Fibroblast of villous mesenchyme (primary cell): ENCODE results near the gene CEP350. TPM values are rescaled to one million over a fixed set of nuclear protein-coding genes. Genes with fewer than 3 reads are reported as not detected.
"Not testable (repeated sequence)": the region's sequence is repeated elsewhere in the genome, so short reads cannot be mapped to it uniquely, and the experiment has no call there.

Experiments
- DNase-seq: peaks from one replicate; pipeline ENCODE4 v3.0.0-alpha.2; 2010; ENCODE audit warnings: low read depth
- H3K4me3 ChIP-seq: 2 replicates; pipeline ENCODE4 v1.5.1; 2011; ENCODE audit warnings: low read depth, mild to moderate bottlenecking, low read length
- total RNA-seq: library from RNA; depleted of rRNA; stranded (reverse); fragments of >200 nt; gene quantifications from 2 replicates; pipeline ENCODE4 v1.2.3, GENCODE V29; 2012
- TF ChIP-seq, protein P1 (sequence below): IDR thresholded peaks from 2 replicates; pipeline ENCODE4 v1.5.1; 2012; ENCODE audit warnings: low read depth, mild to moderate bottlenecking, low read length; ENCODE audit not compliant: insufficient read depth

The CEP350 gene
- total RNA-seq, 1 donor = 72.1 TPM

DNA sequence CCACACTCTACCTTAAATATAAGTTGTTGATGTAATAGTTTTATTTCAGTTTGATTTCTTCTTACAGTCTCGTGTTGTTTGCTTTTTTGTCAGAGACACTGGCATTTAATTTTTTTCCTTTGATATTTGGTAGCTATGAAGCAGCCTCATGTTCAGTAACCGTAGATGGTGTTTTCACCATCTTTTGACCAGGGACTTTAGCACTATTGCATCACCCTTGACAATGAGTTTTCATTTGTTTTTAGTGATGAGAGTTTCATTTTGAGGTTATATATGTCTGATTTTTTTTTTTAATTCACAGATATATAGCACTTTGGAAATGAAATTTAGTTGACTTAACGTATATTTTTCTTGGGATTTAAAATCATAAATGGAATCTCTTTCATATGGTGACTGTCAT is 36.2 kb downstream of the CEP350 start:
- no peak overlapping the region for H3K4me3 ChIP-seq
- no peak for DNase-seq
- TF ChIP-seq, protein P1, sequence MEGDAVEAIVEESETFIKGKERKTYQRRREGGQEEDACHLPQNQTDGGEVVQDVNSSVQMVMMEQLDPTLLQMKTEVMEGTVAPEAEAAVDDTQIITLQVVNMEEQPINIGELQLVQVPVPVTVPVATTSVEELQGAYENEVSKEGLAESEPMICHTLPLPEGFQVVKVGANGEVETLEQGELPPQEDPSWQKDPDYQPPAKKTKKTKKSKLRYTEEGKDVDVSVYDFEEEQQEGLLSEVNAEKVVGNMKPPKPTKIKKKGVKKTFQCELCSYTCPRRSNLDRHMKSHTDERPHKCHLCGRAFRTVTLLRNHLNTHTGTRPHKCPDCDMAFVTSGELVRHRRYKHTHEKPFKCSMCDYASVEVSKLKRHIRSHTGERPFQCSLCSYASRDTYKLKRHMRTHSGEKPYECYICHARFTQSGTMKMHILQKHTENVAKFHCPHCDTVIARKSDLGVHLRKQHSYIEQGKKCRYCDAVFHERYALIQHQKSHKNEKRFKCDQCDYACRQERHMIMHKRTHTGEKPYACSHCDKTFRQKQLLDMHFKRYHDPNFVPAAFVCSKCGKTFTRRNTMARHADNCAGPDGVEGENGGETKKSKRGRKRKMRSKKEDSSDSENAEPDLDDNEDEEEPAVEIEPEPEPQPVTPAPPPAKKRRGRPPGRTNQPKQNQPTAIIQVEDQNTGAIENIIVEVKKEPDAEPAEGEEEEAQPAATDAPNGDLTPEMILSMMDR = no peak

DNA sequence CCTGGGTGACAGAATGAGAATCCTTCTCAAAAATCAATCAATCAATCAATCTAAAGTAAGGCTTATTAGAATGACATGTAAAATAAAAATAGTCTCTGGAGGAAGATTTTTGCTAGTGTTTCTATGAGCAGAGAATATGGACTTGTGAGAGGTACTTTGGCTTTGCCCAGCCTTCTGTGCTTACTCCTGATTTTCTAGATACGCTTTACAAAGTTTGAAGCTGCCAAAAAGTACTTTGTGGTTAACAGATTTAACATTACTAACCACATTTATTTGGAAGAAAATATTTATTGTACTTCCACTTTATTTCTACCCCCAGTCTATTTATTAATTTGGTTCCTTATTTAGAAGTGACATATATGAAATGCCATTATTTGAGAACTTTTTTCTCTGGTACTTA is 41.0 kb downstream of the CEP350 start:
- no peak overlapping the region for H3K4me3 ChIP-seq
- TF ChIP-seq, protein P1 = no peak
- DNase-seq = no peak

DNA sequence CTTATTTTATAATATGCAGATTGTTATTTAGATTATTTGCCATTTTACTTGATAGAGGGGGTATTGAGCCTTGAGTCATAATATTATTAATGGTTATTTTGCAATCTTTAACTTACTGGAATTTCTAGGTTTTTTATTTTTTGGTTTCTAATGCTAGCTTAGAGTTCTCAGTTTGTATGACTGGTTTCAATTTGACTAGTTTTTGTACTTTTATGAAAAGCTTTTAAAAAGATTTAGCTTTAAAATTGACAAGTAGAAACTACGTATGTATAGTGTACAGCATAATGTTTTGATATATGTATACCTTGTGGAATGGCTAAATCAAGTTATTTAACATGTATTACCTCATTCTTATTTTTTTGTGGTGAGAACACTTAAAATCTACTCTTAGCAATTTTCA is 41.5 kb downstream of the CEP350 start:
- no peak for DNase-seq
- H3K4me3 ChIP-seq = no peak overlapping the region
- TF ChIP-seq, protein P1 = no peak

DNA sequence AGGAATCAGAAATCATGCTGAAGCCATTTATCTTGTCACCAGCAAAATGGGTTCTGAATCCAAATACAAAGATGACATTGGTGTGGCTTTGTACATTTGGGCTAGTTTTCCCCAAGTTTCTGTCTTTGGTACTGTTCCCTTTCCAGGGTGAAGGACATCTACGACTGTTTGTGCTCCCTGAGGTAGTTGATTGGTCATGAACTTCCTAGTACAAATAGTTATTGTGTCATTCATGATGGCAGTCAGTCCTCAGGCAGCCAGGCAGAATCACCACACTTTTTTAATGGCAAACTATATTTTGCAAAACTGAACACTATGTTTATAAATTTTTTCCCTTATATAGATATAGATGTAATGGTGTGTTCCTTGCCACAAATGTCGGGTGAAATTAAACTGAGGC is 46.0 kb downstream of the CEP350 start:
- TF ChIP-seq, protein P1 = no peak
- no peak for DNase-seq
- H3K4me3 ChIP-seq = no peak overlapping the region

DNA sequence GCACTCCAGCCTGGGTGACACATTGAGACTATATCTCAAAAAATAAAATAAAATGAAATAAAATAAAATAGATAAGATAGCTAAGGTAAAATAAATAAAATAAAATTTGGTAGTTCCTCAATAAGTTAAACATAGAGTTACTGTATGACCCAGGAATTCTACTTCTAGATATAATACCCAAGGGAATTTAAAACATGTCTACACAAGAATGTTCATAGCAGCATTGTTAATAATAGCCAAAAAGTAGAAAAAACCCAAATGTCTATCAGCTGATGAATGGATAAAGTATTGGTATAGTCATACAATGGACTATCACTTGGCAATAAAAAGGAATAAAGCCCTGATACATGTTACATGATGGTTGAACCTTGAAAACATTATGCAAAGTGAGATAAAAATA is 47.8 kb downstream of the CEP350 start:
- H3K4me3 ChIP-seq = no peak overlapping the region
- TF ChIP-seq, protein P1 = no peak
- no peak for DNase-seq

DNA sequence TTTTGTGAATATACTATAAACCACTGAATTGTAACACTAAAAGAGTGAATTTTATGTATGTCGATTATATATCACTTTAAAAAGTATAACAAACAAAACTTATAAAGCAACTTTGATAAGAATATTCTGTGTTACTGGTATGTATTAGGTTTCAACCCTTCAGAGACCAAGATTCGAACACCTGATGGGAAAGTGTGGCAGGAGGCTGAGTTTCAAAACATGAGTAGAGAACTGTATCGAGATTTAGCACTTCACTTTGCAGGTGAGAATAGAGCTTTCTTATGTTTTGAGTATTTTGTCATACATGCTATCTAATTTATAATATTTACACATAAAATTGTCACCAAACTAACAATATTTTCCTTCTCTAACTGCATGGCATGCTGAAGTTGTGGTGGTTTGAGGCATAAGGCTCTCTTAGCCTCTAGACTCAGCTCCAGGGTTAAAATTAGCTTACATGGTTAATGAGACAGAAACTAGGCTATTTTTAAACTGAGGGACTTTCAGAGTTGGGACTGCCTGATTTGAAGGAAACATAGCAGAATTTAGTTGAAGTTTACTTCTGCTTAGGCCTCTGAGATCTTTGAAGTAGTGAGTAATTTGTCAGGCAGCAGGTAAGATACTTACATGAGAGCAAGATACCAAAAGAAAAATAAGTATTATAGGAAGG is 48.6 kb downstream of the CEP350 start:
- TF ChIP-seq, protein P1 = no peak
- H3K4me3 ChIP-seq = no peak overlapping the region
- no peak for DNase-seq

DNA sequence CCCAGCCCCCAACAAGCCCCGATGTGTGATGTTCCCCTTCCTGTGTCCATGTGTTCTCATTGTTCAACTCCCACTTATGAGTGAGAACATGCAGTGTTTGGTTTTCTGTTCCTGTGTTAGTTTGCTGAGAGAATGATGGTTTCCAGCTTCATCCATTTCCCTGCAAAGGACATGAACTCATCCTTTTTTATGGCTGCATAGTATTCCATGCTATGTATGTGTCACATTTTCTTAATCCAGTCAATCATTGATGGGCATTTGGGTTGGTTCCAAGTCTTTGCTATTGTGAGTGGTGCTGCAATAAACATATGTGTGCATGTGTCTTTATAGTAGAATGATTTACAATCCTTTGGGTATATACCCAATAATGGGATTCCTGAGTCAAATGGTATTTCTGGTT is 52.2 kb downstream of the CEP350 start:
- DNase-seq, H3K4me3 ChIP-seq: not testable (repeated sequence)
